SHP77 treated with DMSO at 0.1 percent for 48 hours (cell line): ENCODE measurements around the gene DCP1A.
"Not testable (repeated sequence)": the region's sequence is repeated elsewhere in the genome, so short reads cannot be mapped to it uniquely, and the experiment has no call there.

Experiments
- DNase-seq: peaks from one replicate; lab custom pipeline; 2025; lab: John Stamatoyannopoulos, UW

DCP1A gene

GRCh38 chr3:53347261-53348064 is at the start of gene DCP1A:
Gene DCP1A (minus strand): TSS chr3:53347543. CDS start chr3:53347517, 26 bp downstream.
- peak; percentile 79 for DNase-seq

DNA sequence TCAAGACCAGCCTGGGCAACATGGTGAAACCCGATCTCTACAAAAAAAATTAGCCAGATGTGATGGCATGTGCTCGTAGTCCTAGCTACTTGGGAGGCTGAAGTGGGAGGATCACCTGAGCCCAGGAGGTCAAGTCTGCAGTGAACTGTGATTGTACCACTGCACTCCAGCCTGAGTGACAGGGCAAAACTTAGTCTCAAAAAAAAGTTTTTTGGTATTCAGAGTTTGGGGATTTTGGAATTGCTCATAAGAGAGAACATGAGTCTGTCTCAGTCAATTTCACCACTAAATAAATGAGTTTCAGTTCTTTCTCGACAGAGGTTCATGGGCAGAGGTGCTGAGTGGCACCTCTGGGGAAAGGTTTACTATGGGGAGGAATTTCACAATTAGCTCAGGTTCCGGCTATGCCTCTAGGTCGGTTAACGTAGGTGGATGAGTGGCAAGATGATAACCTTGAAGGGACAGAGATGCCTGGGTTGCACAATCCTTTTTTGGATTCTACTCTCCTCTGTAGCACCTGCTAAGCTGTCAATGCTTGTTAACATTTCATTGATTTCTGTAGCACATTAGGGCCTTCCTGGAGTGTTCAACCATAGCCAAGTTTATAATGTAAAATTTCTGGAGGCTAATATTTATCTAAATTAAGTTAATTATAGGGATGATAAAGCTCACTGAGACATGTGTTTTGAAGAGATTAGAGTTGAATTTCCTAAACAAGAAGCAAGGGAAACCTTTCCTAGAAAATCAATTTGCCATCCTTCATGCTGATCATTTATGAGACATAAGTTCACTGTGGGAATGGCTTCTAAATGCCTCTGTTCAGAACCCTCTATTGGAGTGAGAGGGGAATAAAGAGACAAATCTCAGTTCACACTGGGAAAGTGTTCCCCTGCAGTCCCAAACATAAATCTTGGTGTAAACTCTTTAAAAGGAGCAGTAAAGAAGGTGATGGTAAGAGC is 37.4 kb upstream of the DCP1A start:
- no peak for DNase-seq

GRCh38 chr3:53382106-53382505 is 34.8 kb upstream of the DCP1A start:
- no peak for DNase-seq

GRCh38 chr3:53380306-53380705 is 33.0 kb upstream of the DCP1A start:
- DNase-seq, result no peak

- DNase-seq, result no peak
These were observed 32.6 kb upstream of the DCP1A start for GRCh38 chr3:53379898-53380297.

- no peak for DNase-seq
These were observed 30.5 kb upstream of the DCP1A start for GRCh38 chr3:53377794-53378193.

DNA sequence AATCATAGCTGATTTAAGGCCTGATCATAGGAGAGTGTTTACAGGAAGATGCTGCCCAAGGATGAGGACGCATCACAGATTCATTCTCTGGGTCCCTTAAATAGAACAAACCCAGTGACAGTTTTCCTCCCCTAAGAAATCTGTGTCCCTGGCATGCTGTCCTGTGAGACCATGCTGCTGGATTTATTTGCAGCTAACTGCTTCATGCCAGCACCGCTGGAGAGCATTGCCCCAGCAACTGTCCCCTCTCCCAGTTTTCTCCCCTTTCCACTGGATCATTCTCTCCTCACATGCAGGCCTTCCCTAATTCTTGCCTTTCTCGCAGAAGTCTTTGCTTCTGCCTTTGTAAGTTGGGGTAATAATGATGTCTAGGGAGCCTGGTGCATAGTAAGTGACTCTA is 29.3 kb upstream of the DCP1A start:
- no peak for DNase-seq

DNA sequence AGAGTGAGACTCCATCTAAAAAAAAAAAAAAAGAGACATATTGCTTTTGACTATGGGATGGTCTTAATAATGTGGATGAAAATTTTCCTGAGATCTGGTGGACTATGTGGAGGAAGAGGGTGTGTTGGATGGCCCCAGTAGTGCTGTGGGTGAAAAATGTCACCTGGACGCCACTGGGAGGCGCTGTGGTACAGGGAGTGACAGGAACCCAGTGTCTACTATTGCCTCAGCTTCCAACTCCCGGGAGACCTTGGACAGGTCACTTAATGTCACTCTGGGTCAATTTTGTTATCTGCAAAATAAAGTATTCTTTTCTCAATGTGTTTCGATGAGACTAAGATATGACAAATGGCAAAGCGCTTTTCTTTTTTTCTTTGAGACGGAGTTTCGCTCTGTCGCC is 27.7 kb upstream of the DCP1A start:
- DNase-seq, result peak; percentile 41

DNA sequence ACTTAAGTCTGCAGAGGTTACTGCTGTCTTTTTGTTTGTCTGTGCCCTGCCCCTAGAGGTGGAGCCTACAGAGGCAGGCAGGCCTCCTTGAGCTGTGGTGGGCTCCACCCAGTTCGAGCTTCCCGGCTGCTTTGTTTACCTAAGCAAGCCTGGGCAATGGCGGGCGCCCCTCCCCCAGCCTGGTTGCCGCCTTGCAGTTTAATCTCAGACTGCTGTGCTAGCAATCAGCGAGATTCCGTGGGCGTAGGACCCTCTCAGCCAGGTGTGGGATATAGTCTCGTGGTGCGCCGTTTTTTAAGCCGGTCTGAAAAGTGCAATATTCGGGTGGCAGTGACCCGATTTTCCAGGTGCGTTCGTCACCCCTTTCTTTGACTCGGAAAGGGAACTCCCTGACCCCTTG is 23.4 kb upstream of the DCP1A start:
- DNase-seq, result not testable (repeated sequence)

DNA sequence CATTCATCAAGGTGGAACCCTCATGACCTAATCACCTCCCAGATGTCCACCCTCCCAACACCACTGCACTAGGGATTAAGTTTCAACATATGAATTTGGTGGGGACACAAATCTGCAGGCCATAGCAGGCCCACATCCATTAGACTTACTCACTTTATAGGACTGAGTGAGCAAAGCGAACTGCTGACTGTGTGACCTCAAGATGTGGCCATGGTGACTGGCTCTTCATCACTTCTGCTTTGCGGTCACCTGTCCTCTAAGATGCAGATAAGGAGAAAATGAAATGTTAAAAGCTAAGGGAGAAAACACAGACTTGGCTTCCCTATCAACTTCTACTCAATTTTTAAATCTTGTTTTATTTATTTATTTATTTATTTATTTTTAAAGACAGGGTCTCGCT is 14.5 kb upstream of the DCP1A start:
- DNase-seq, result no peak

GRCh38 chr3:53357458-53357857 is 10.1 kb upstream of the DCP1A start:
- no peak for DNase-seq

- no peak for DNase-seq
These were observed 7.7 kb upstream of the DCP1A start for GRCh38 chr3:53354945-53355498.

- no peak for DNase-seq
These were observed 5.9 kb upstream of the DCP1A start for GRCh38 chr3:53353202-53353601.

- no peak for DNase-seq
These were observed 3.3 kb upstream of the DCP1A start for GRCh38 chr3:53350652-53351051.

- DNase-seq, result not testable (repeated sequence)
These were observed 775 bp upstream of the DCP1A start for GRCh38 chr3:53348118-53348517.

DNA sequence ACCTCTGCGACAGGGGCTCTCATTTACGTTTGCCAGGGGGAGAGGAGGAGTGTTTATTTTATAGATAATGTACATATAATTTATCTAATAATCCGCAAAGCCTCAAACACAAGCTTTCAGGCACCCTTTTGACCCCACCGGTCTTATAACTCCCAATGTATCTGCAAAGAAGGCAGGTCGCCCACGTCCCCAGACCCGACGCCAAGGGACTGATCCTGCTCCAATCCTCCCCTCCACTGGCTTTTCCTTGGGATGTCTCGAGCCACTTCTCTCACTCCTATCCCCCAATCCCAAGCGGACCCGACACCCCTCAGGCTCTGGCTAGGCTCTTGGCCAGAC is 452 bp downstream of the DCP1A start:
- DNase-seq, result no peak

GRCh38 chr3:53346514-53346913 is 829 bp downstream of the DCP1A start:
- no peak for DNase-seq

DNA sequence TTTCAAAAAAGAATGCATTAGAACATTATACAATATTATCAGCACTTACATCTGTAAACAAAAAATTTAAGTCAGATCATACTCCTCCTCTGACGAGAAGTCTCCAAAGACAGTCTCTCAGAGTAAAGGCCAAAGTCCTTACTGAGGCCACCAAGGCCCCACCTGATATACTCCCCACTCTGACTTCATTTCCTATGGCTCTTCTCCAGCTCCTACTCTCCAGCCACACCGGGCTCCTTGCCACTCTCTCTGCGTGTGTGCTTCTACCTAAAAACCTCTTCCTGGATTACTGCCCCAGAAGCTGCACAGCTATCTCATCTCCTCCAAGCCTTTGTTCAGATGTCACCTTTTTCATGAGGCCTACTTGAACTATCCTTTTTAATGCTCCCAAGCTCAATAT is 5.0 kb downstream of the DCP1A start:
- DNase-seq, result no peak

DNA sequence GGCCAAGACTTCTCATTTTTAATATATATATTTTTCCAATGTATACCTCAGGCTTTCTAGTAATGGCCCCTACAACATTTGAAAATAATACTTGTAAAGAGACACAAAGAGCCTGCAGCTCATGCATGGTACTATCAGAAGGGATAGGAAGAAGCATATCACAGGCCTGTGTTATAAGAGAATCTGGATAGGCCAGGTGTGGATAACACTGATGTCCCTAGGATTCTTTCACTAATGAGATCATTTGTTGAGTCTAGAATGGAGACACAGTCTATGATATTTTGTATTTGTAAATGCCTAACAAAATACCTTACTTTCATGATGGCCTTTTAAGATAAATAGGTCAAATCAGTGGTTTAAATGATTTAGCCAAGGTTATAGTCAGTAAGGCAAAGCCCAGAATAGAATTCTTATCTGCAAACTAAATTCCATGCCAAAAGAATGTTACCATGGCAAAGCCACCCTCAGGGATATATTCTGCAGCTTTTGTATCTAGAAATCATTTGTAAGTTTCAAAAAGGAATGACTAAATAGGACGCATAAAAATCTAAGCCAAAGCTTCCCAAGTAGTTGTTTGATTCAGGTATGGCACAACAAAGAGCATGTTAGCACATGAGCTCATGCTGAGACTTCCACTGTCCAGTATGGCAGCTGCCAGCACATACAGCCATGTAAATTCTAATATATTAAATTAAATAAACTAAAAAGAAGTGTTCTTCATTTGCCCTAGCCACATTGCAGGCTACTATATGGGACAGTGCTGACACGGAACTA is 10.0 kb downstream of the DCP1A start:
- DNase-seq, result no peak

GRCh38 chr3:53334742-53335141 is 12.6 kb downstream of the DCP1A start:
- no peak for DNase-seq

- DNase-seq, result no peak
These were observed 15.5 kb downstream of the DCP1A start for GRCh38 chr3:53331871-53332270.

DNA sequence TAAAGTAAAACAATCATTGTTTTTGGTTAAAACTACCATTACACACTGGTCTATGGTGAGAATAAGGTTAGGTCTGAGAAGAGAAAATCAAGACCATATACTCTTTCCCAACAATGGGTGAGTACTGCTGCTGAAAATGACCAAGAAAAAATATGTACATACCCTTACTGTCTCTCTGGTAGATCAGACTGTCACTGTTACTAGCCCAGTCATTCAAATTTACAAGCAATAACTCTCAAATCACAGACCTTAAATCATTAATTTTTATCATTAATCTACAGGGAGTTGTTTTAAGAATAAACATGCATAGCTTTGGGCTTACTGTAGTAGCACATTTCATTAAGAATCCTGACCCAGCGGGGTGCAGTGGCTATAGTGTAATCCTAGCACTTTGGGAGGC is 17.4 kb downstream of the DCP1A start:
- DNase-seq, result no peak
